ENCODE data around the gene RNF114. TPM values are rescaled to one million over a fixed set of nuclear protein-coding genes. Genes with fewer than 3 reads are reported as not detected.
"Not testable (repeated sequence)": the region's sequence is repeated elsewhere in the genome, so short reads cannot be mapped to it uniquely, and the experiment has no call there.

RNF114 gene
- total and polyA plus RNA-seq, 7 donors: 30.8 to 104 (median 79.7) TPM

DNA sequence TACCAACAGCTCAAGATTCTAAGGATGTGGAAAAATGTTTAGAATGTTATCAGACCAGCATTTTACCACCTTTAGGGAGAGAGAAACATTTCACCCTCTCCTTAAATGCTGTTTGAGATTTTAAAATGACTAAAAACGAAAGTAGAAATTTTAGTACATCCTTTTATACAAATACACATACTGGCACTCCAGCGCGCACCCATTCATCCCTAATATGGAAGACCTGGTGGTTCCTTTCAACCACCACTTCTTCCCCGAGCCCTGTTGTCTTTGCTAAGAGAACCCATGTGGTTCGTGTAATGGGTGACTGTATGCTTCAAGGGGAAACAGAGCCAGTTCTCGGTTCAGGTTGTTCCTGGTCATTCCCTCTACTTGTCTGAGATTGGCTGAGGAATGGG is 42.1 kb upstream of the RNF114 start:
- TF ChIP-seq, protein P1, sequence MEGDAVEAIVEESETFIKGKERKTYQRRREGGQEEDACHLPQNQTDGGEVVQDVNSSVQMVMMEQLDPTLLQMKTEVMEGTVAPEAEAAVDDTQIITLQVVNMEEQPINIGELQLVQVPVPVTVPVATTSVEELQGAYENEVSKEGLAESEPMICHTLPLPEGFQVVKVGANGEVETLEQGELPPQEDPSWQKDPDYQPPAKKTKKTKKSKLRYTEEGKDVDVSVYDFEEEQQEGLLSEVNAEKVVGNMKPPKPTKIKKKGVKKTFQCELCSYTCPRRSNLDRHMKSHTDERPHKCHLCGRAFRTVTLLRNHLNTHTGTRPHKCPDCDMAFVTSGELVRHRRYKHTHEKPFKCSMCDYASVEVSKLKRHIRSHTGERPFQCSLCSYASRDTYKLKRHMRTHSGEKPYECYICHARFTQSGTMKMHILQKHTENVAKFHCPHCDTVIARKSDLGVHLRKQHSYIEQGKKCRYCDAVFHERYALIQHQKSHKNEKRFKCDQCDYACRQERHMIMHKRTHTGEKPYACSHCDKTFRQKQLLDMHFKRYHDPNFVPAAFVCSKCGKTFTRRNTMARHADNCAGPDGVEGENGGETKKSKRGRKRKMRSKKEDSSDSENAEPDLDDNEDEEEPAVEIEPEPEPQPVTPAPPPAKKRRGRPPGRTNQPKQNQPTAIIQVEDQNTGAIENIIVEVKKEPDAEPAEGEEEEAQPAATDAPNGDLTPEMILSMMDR (IDR thresholded peaks at IDR 0.05): no peak
- peaks cover 0 to 5% of the 10 kb centered on the region in 2 donors for H3K36me3 ChIP-seq (ENCODE audit: insufficient read depth in 1 of 2, low read depth in 1 of 2)
- no peak overlapping the region for H3K4me3 ChIP-seq
- 80 to 91% (median 82%) methylated on average over 6 of the region's 6 CpGs for WGBS, 3 donors
- ATAC-seq: no peak
- intact Hi-C loops (cut with DNase I): no loop called here
- peaks cover 6% of the 10 kb centered on the region for H3K4me1 ChIP-seq
- no peaks in the 10 kb centered on the region for H3K9me3 ChIP-seq
- no peak overlapping the region for H3K27ac ChIP-seq
- H3K27me3 ChIP-seq (ENCODE audit: insufficient read depth in 3 of 3, low read length in 2 of 3): no peaks in the 10 kb centered on the region
- DNase-seq: no peak

GRCh38 chr20:49895474-49896093 is 40.6 kb upstream of the RNF114 start:
- ATAC-seq; H3K27me3 ChIP-seq (ENCODE audit: insufficient read depth in 3 of 3, low read length in 2 of 3); H3K36me3 ChIP-seq (ENCODE audit: insufficient read depth in 1 of 2, low read depth in 1 of 2); DNase-seq; intact Hi-C loops (cut with DNase I); H3K27ac ChIP-seq; H3K9me3 ChIP-seq; H3K4me1 ChIP-seq; H3K4me3 ChIP-seq: not testable (repeated sequence)
- 88 to 92% (median 92%) methylated on average over 7 of the region's 7 CpGs for WGBS, 3 donors

DNA sequence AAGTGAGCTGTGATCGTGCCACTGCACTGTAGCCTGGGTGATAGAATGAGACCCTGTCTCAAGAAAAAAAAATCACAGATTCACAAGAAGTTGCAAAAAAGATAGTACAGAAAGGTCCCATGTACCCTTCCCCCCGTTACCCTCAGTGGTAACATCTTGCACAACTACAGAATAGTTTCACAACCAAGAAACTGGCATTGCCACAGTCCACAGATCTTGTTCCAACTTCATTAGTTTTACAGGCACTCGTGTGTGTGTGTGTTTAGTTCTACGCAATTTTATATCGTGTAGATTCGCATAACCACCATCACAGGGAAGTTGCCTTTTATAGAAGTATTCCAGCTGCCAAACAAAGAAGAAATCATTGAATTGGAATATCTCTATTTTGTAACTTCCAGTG is 40.0 kb upstream of the RNF114 start:
- intact Hi-C loops (cut with DNase I): no loop called here
- WGBS, 3 donors: 84 to 91% (median 87%) methylated on average over 6 of the region's 6 CpGs
- Histone ChIP-seq H3K4me3 (no peak overlapping the region), H3K4me1 (peaks cover 6% of the 10 kb centered on the region), H3K36me3 (ENCODE audit: insufficient read depth in 1 of 2, low read depth in 1 of 2) (no peaks in the 10 kb centered on the region), H3K27me3 (ENCODE audit: insufficient read depth in 3 of 3, low read length in 2 of 3) (no peaks in the 10 kb centered on the region), H3K27ac (no peak overlapping the region), H3K9me3 (no peaks in the 10 kb centered on the region)
- no peak for DNase-seq
- ATAC-seq: peak in 1 of 4 donors; percentile 55
- TF ChIP-seq, protein P1 (IDR thresholded peaks at IDR 0.05): no peak

GRCh38 chr20:49899541-49900383 is 36.4 kb upstream of the RNF114 start:
- WGBS, 3 donors: 61 to 67% (median 65%) methylated on average over 10 of the region's 10 CpGs
- Histone ChIP-seq H3K4me1 (peaks cover 4% of the 10 kb centered on the region), H3K9me3 (no peaks in the 10 kb centered on the region), H3K36me3 (ENCODE audit: insufficient read depth in 1 of 2, low read depth in 1 of 2) (peaks cover 0 to 18% of the 10 kb centered on the region in 2 donors), H3K27ac (no peak overlapping the region), H3K4me3 (no peak overlapping the region), H3K27me3 (ENCODE audit: insufficient read depth in 3 of 3, low read length in 2 of 3) (no peaks in the 10 kb centered on the region)
- ATAC-seq (no peak), DNase-seq (no peak)
- TF ChIP-seq, protein P1 (IDR thresholded peaks at IDR 0.05): no peak
- intact Hi-C loops (cut with DNase I): loop anchor here in 1 of 2 donors (1.0 kb wide), 1 partner anchor 22 kb away; no protein-coding TSS in a partner anchor

DNA sequence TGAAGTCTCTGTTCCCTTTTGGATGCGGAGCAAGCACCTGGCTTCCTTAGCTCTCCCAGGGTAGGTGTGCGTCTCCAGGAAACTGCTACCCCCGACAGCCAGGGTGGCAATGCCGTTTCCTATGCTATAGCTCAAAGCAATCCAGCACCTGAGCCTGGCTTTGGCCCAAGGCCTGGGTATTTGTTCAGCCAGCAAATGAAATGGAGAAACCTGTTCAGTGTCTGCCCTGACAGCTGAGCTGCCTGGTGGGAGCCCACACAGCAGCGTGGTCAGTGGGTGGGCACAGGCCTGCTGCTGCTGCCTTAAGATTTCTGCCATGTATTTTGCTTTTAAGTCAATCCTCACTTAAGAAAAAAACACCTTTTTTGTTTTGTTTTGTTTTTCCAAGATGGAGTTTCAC is 34.6 kb upstream of the RNF114 start:
- Histone ChIP-seq H3K27me3 (ENCODE audit: insufficient read depth in 3 of 3, low read length in 2 of 3) (no peaks in the 10 kb centered on the region), H3K4me3 (no peak overlapping the region), H3K36me3 (ENCODE audit: insufficient read depth in 1 of 2, low read depth in 1 of 2) (peaks cover 4 to 36% of the 10 kb centered on the region in 2 donors), H3K9me3 (no peaks in the 10 kb centered on the region), H3K4me1 (peaks cover 4% of the 10 kb centered on the region), H3K27ac (no peak overlapping the region)
- WGBS, 3 donors: 47 to 80% (median 56%) methylated on average over 5 of the region's 5 CpGs
- intact Hi-C loops (cut with DNase I): no loop called here
- ATAC-seq (peak in 2 of 4 donors; percentile 18 to 27), DNase-seq (no peak)
- TF ChIP-seq, protein P1 (IDR thresholded peaks at IDR 0.05): no peak

Data from psoas muscle (tissue), 8 donors.